PC-3 (cell line): ENCODE measurements around the gene SOX6.

Experiments used
- EZH2phosphoT487 ChIP-seq: fragments of 300-600 bp; sonication (generic); IDR thresholded peaks from 2 replicates; pipeline ENCODE4 v1.6.1; 2018; ENCODE audit warnings: mild to moderate bottlenecking, antibody characterized with exemption, low read length, borderline replicate concordance
- TF ChIP-seq, protein P1 (sequence below): fragments of 300-600 bp; sonication (generic); conservative IDR thresholded peaks from 2 replicates; pipeline ENCODE4 v1.5.1; 2017; ENCODE audit warnings: antibody characterized with exemption, low read depth, mild to moderate bottlenecking, low read length

DNA sequence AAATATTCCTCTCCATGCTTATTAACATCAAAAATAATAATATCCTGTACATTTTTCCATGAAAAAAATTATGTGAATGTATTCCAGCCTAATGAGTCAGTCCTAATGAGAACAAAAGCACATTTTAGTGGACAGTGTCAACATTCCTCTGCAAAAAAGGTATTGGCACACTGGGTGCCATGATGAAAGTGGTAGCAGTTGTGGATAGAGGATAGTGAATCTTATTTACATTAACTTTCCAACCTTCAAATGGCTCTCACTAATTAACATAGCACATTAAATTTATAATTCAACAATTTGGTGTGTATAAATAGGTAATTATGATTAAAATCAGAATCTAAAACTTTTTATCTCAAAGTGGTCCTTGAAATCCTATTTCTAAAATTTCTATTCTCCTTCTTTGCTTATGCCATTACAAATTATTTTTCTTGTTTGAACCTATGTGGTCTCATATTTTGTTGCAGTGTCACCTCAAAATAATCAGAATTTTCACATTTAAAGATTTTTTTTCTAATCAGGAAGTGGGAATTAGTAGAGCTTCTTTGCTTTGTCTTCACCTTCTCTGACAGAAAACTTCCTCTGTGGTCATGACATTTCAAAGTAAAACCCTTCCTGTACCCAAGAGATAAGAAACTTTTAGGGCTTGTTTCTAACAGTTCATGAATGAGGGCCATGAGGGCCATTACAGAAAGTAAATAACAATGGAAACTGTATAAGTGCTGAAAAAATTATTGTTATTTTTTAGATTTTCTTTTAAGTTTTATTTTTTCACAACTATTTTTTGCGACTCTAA, 18.7 kb downstream of the SOX6 start:
- TF ChIP-seq, protein P1, sequence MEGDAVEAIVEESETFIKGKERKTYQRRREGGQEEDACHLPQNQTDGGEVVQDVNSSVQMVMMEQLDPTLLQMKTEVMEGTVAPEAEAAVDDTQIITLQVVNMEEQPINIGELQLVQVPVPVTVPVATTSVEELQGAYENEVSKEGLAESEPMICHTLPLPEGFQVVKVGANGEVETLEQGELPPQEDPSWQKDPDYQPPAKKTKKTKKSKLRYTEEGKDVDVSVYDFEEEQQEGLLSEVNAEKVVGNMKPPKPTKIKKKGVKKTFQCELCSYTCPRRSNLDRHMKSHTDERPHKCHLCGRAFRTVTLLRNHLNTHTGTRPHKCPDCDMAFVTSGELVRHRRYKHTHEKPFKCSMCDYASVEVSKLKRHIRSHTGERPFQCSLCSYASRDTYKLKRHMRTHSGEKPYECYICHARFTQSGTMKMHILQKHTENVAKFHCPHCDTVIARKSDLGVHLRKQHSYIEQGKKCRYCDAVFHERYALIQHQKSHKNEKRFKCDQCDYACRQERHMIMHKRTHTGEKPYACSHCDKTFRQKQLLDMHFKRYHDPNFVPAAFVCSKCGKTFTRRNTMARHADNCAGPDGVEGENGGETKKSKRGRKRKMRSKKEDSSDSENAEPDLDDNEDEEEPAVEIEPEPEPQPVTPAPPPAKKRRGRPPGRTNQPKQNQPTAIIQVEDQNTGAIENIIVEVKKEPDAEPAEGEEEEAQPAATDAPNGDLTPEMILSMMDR = no peak
- TF ChIP-seq EZH2phosphoT487 = no peak
